SK-N-SH treated with all-trans-retinoic acid at 6 μM for 48 hours (cell line): ENCODE measurements around the gene PMPCA.

Source experiments
- ARNTL ChIP-seq: fragments of 450-650 bp; formaldehyde crosslinking; IDR thresholded peaks from 2 replicates; pipeline ENCODE4 v1.5.0; 2020; ENCODE audit warnings: low read depth, mild to moderate bottlenecking, moderate library complexity, borderline replicate concordance
- CSRNP3 ChIP-seq: fragments of 250-450 bp; sonication (Bioruptor Pico); IDR thresholded peaks from 2 replicates; pipeline ENCODE4 v1.5.1; 2021; ENCODE audit warnings: mild to moderate bottlenecking, moderate library complexity
- TCF4 ChIP-seq: fragments of 250-450 bp; sonication (Bioruptor Pico); IDR thresholded peaks from 2 replicates; pipeline ENCODE4 v1.8.0; 2021; ENCODE audit warnings: mild to moderate bottlenecking, moderate library complexity, borderline replicate concordance

GRCh38 chr9:136443087-136443486 lies 32.6 kb downstream of the PMPCA start:
- TF ChIP-seq TCF4 (CRISPR knock-in tag) (no peak), CSRNP3 (no peak), ARNTL (CRISPR knock-in tag) (no peak)
